ENCODE data around the gene CERT1. TPM values are rescaled to one million over a fixed set of nuclear protein-coding genes. Genes with fewer than 3 reads are reported as not detected.
A peak's percentile ranks its signal among the peaks of the same experiment; 100 is the strongest.

CERT1 gene
- total and polyA plus RNA-seq, 2 donors (not counting 3 experiments of a cell fraction or from before 2014, with no cell fraction given): 8.0 to 21.3 TPM

- intact Hi-C loops (cut with micrococcal nuclease): no loop called here
- ChIA-PET CTCF (interaction anchor here (1.3 kb wide), 1 partner anchor 15 kb away, joined by 4 read pairs; no protein-coding TSS in a partner anchor), POLR2A (no interaction called here)
- H3K27me3 ChIP-seq (ENCODE audit: control insufficient read depth in 2 of 2, insufficient read depth in 2 of 2, low read length in 2 of 2): no peaks in the 10 kb centered on the region
- H3K4me1 ChIP-seq (ENCODE audit: control insufficient read depth, extremely low read depth, insufficient read depth, low read length): no peaks in the 10 kb centered on the region
- BruUV-seq (replicated peaks): no TSS peak
- no peak for TF ChIP-seq CTCF (IDR thresholded peaks at IDR 0.05; ENCODE audit: extremely low read depth in 1 of 2, insufficient read depth in 1 of 2, low read depth in 1 of 2, low read length in 2 of 2)
- TF ChIP-seq FOS (IDR thresholded peaks at IDR 0.05; ENCODE audit: borderline replicate concordance, insufficient read depth, low read length): peak; percentile 37
- no peak for TF ChIP-seq EZH2 (IDR thresholded peaks at IDR 0.05; ENCODE audit: borderline replicate concordance, low read depth, low read length, severe bottlenecking)
- dilution Hi-C loops (cut with MboI; ENCODE audit: extremely low pct_ligation_motif_present, low sequenced_read_pairs): no loop called here
- no peaks in the 10 kb centered on the region for H3K9me3 ChIP-seq (replicated peaks; ENCODE audit: control insufficient read depth, insufficient read depth, low read length)
- H3K27ac ChIP-seq (ENCODE audit: insufficient read depth, low read depth, low read length): no peak overlapping the region
- H3K9me1 ChIP-seq (replicated peaks; ENCODE audit: control insufficient read depth, extremely low read depth, insufficient read depth, low read length): no peaks in the 10 kb centered on the region
- no peak overlapping the region for H2AFZ ChIP-seq (ENCODE audit: low read depth, low read length)
- H3K9ac ChIP-seq (replicated peaks; ENCODE audit: extremely low read depth, insufficient read depth, low read length): no peak overlapping the region
- peaks cover 14 to 59% of the 10 kb centered on the region in 2 experiments for H3K36me3 ChIP-seq (ENCODE audit: control insufficient read depth in 2 of 2, extremely low read depth in 1 of 2, insufficient read depth in 2 of 2, low read length in 2 of 2)
- no peak overlapping the region for H3K4me2 ChIP-seq (ENCODE audit: insufficient read depth, low read length)
- H3K4me3 ChIP-seq (replicated peaks in 1 of 3; ENCODE audit: insufficient read depth in 1 of 3, low read depth in 1 of 3, low read length in 3 of 3): no peak overlapping the region
- FAIRE-seq (no peak), DNase-seq (ENCODE audit: low read depth, low spot score) (no peak)
- peaks cover 41% of the 10 kb centered on the region for H3K79me2 ChIP-seq (ENCODE audit: control insufficient read depth, insufficient read depth, low read length)
- no peaks in the 10 kb centered on the region for H4K20me1 ChIP-seq (replicated peaks; ENCODE audit: control insufficient read depth, extremely low read depth, insufficient read depth, low read length)
Measured at GRCh38 chr5:75348241-75348640, 163.2 kb downstream of the CERT1 start.

- H3K9me1 ChIP-seq (replicated peaks; ENCODE audit: control insufficient read depth, extremely low read depth, insufficient read depth, low read length): no peaks in the 10 kb centered on the region
- H3K4me3 ChIP-seq (replicated peaks in 1 of 3; ENCODE audit: insufficient read depth in 1 of 3, low read depth in 1 of 3, low read length in 3 of 3): no peak overlapping the region
- dilution Hi-C loops (cut with MboI; ENCODE audit: extremely low pct_ligation_motif_present, low sequenced_read_pairs) (no loop called here), intact Hi-C loops (cut with micrococcal nuclease) (no loop called here)
- no peak overlapping the region for H2AFZ ChIP-seq (ENCODE audit: low read depth, low read length)
- peaks cover 22% of the 10 kb centered on the region for H3K4me1 ChIP-seq (ENCODE audit: control insufficient read depth, extremely low read depth, insufficient read depth, low read length)
- no peaks in the 10 kb centered on the region for H3K9me3 ChIP-seq (replicated peaks; ENCODE audit: control insufficient read depth, insufficient read depth, low read length)
- CTCF ChIA-PET: no interaction called here
- DNase-seq (ENCODE audit: low read depth, low spot score): no peak
- no peak overlapping the region for H3K4me2 ChIP-seq (ENCODE audit: insufficient read depth, low read length)
- POLR2A ChIA-PET: no interaction called here
- BruUV-seq (replicated peaks): no TSS peak
- peaks cover 3 to 28% of the 10 kb centered on the region in 2 experiments for H3K36me3 ChIP-seq (ENCODE audit: control insufficient read depth in 2 of 2, extremely low read depth in 1 of 2, insufficient read depth in 2 of 2, low read length in 2 of 2)
- TF ChIP-seq GATA2 (IDR thresholded peaks at IDR 0.05; ENCODE audit: insufficient read depth, insufficient read length, low read depth, low read length) (no peak), EZH2 (IDR thresholded peaks at IDR 0.05; ENCODE audit: borderline replicate concordance, low read depth, low read length, severe bottlenecking) (no peak), MAX (IDR thresholded peaks at IDR 0.05; ENCODE audit: insufficient read depth, insufficient read length) (no peak), POLR2A (IDR thresholded peaks at IDR 0.05; ENCODE audit: low read depth, low read length) (no peak)
- peaks cover 2% of the 10 kb centered on the region for H4K20me1 ChIP-seq (replicated peaks; ENCODE audit: control insufficient read depth, extremely low read depth, insufficient read depth, low read length)
- peaks cover 78% of the 10 kb centered on the region for H3K79me2 ChIP-seq (ENCODE audit: control insufficient read depth, insufficient read depth, low read length)
- no peak for FAIRE-seq
- no peak overlapping the region for H3K9ac ChIP-seq (replicated peaks; ENCODE audit: extremely low read depth, insufficient read depth, low read length)
- no peaks in the 10 kb centered on the region for H3K27me3 ChIP-seq (ENCODE audit: control insufficient read depth in 2 of 2, insufficient read depth in 2 of 2, low read length in 2 of 2)
- H3K27ac ChIP-seq (ENCODE audit: insufficient read depth, low read depth, low read length): no peak overlapping the region
Measured at GRCh38 chr5:75342836-75343235, 168.6 kb downstream of the CERT1 start.

Data from endothelial cell of umbilical vein (primary cell).